Breast epithelium (tissue), 4 donors: ENCODE results near the gene SH3GL2. TPM values are rescaled to one million over a fixed set of nuclear protein-coding genes. Genes with fewer than 3 reads are reported as not detected.

ENCODE experiments used
- DNase-seq, 2 donors: peaks; one replicate each; pipeline ENCODE4 v3.0.0-alpha.2; 2019; ENCODE audit warnings: low spot score in 2 of 2
- H3K27ac ChIP-seq, 2 donors: fragments of 200-600 bp; sonication (generic) in 1 of 2; one replicate each; pipeline ENCODE4 v1.5.1; 2016 to 2019; ENCODE audit warnings: mild to moderate bottlenecking in 1 of 2
- H3K27me3 ChIP-seq, 2 donors: fragments of 200-600 bp; sonication (generic) in 1 of 2; one replicate each; pipeline versions ENCODE4 v1.5.1 to v1.6.0; 2017 to 2019; ENCODE audit warnings: control low read depth in 1 of 2, mild to moderate bottlenecking in 1 of 2
- H3K36me3 ChIP-seq: fragments of 200-600 bp; one replicate; pipeline ENCODE4 v1.5.1; 2019
- H3K4me1 ChIP-seq, 2 donors: fragments of 200-600 bp; sonication (generic); one replicate each; pipeline ENCODE4 v1.5.1; 2016 to 2019; ENCODE audit warnings: control low read depth in 1 of 2
- H3K4me3 ChIP-seq, 3 donors: fragments of 200-600 bp; sonication (generic); 1 replicate in 2 of 3; 2 replicates in 1 of 3; pipeline ENCODE4 v1.5.1; 2016 to 2019; ENCODE audit warnings: mild to moderate bottlenecking in 3 of 3, moderate library complexity in 2 of 3
- H3K9me3 ChIP-seq, 2 donors: fragments of 200-600 bp; sonication (generic) in 1 of 2; one replicate each; pipeline ENCODE4 v1.5.1; 2016 to 2019; ENCODE audit warnings: control low read depth in 1 of 2
- CTCF ChIP-seq, 3 donors: fragments of 450-650 bp; IDR thresholded peaks; one replicate each; pipeline ENCODE4 v1.5.1; 2016 to 2017; ENCODE audit warnings: antibody characterized with exemption in 3 of 3, mild to moderate bottlenecking in 3 of 3, moderate library complexity in 3 of 3
- POLR2A ChIP-seq: fragments of 450-650 bp; IDR thresholded peaks from one replicate; pipeline ENCODE4 v1.6.1; 2016; ENCODE audit warnings: antibody characterized with exemption, mild to moderate bottlenecking, moderate library complexity
- POLR2AphosphoS5 ChIP-seq, 3 donors: sonication (generic); formaldehyde crosslinking; IDR thresholded peaks; one replicate each; pipeline ENCODE4 v1.6.1; 2017; ENCODE audit warnings: antibody characterized with exemption in 3 of 3
- intact Hi-C: fragments of 100-400 bp; cut with DNase I; formaldehyde crosslinking; loops from one replicate; pipeline ENCODE4 v1.15.1; 2023; ENCODE audit warnings: low total_unique reads
- total RNA-seq, 3 donors: library from RNA; depleted of rRNA; stranded (reverse); fragments of >200 nt; gene quantifications; one replicate each; pipeline ENCODE4 v1.1.0, GENCODE V29; 2016

SH3GL2 gene
- total RNA-seq, 3 donors from 2014 or later = under 0.01 to 0.16 TPM; not detected in 1

GRCh38 chr9:17816431-17817027, 237.7 kb downstream of the SH3GL2 start:
- no peaks in the 10 kb centered on the region for H3K36me3 ChIP-seq
- intact Hi-C loops = no loop called here
- no peaks in the 10 kb centered on the region for H3K27me3 ChIP-seq
- H3K27ac ChIP-seq = no peak overlapping the region
- no peak for TF ChIP-seq CTCF (IDR thresholded peaks at IDR 0.05)
- TF ChIP-seq POLR2AphosphoS5 (IDR thresholded peaks at IDR 0.05) = no peak
- TF ChIP-seq POLR2A = no peak
- H3K4me1 ChIP-seq = no peaks in the 10 kb centered on the region
- H3K9me3 ChIP-seq = no peaks in the 10 kb centered on the region
- no peak overlapping the region for H3K4me3 ChIP-seq
- no peak for DNase-seq

DNA sequence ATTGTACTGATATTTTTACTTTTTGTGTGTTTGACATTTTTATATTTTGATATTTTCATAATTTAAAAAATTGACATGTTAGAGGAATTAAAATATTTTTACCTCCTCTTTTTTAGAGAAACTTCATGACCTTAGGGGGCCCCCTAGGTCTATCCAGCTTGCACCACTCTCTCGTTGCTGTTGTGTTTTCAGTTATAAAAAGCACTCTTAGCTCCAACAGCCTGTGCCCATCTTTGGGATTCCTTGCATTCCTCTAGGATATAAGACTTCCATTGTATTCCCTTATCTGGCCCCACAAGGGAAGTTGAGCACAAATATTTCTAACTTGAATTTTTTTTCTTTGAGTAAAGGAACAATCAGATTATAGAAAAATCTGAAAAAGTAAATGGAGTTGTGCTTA, 245.3 kb downstream of the SH3GL2 start:
- Histone ChIP-seq H3K27ac (no peak overlapping the region), H3K36me3 (no peaks in the 10 kb centered on the region), H3K4me1 (no peaks in the 10 kb centered on the region), H3K4me3 (no peak overlapping the region), H3K27me3 (no peaks in the 10 kb centered on the region), H3K9me3 (no peaks in the 10 kb centered on the region)
- DNase-seq = no peak
- TF ChIP-seq CTCF (IDR thresholded peaks at IDR 0.05) = no peak
- intact Hi-C loops = no loop called here

DNA sequence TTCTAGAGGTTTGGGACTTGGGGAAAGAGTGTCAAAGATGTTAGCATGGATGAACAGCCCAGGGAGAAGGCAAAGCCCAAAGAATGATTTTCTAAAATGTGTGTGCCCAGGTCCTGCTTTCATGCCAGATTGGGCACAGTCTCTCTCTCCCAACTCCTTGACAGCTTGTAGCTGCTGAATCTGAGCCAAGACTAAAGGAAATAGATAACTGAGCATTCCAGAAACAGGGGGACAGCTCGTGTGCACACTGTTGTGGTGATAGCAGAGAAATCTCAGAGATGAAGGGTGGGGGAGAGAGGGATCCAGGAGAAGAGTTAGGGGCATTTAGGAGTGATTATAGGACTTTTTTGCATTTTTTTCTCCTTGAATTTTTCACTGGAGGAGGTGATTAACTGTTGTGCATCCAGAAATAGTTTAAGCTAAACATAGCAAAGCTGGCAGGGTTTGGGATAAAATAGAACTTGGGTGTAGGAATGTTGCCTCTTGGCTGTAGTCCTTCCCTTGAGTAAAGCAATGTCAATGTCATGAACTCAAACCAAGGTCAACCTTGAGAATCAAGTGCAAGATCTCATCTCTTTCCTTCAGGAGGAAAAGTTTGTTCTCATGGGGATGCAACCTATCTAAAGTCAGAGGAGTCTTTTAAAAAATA, 245.9 kb downstream of the SH3GL2 start:
- no peaks in the 10 kb centered on the region for H3K4me1 ChIP-seq
- no peaks in the 10 kb centered on the region for H3K36me3 ChIP-seq
- H3K9me3 ChIP-seq = no peaks in the 10 kb centered on the region
- no peaks in the 10 kb centered on the region for H3K27me3 ChIP-seq
- H3K27ac ChIP-seq = no peak overlapping the region
- H3K4me3 ChIP-seq = no peak overlapping the region
- intact Hi-C loops = no loop called here
- DNase-seq = no peak
- no peak for TF ChIP-seq POLR2AphosphoS5 (IDR thresholded peaks at IDR 0.05)
- TF ChIP-seq POLR2A = no peak
- no peak for TF ChIP-seq CTCF (IDR thresholded peaks at IDR 0.05)

DNA sequence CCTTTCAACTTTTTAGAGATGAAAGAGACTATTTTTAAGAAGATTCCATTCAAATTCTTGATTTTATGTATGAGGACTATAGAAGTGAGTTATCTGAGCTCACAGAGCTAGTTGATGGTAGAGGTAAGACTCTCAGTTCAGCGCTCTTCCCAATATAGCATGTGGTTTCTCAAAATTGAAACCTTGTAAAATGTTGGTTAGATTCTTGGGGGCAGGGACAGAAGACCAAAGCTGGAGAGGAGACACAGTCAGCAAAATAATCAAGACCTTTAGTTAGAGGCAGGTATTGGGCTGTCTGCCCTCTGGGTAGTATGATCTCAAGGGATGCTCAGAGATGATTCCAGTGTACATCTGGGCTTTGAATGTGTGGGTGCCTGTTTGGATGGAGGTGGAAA, 246.4 kb downstream of the SH3GL2 start:
- Histone ChIP-seq H3K9me3 (no peaks in the 10 kb centered on the region), H3K4me3 (no peak overlapping the region), H3K4me1 (no peaks in the 10 kb centered on the region), H3K27ac (no peak overlapping the region), H3K36me3 (no peaks in the 10 kb centered on the region), H3K27me3 (no peaks in the 10 kb centered on the region)
- no peak for DNase-seq
- intact Hi-C loops = no loop called here
- TF ChIP-seq POLR2AphosphoS5 (IDR thresholded peaks at IDR 0.05) (no peak), CTCF (IDR thresholded peaks at IDR 0.05) (no peak), POLR2A (no peak)

DNA sequence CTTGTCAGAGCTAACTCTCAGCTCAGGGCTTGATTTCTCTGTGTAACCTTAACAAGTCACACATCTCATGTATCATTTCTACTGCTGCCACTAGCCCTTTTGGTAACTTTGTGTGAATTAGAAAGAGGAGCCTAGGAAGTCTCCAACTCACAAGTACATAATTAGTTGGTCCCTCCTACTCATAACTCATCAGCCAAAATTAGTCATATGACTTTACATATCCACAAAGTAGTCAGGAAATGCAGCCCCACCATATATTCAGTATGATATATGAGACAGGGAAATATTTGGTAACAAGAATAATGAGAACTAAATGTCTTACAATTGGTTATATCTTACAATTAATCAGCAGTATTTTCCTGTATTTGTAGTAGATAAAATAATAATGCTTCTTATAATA, 250.2 kb downstream of the SH3GL2 start:
- intact Hi-C loops = no loop called here
- TF ChIP-seq POLR2A = no peak
- Histone ChIP-seq H3K27ac (no peak overlapping the region), H3K27me3 (no peaks in the 10 kb centered on the region), H3K4me1 (no peaks in the 10 kb centered on the region), H3K4me3 (no peak overlapping the region), H3K36me3 (no peaks in the 10 kb centered on the region), H3K9me3 (no peaks in the 10 kb centered on the region)
- no peak for DNase-seq
